HG03571 (cell line): Measurements from ENCODE around the gene CLIC5.

ENCODE experiments used
- ATAC-seq: cut with Tn5 transposase; IDR thresholded peaks from one replicate; pipeline ENCODE4 v1.9.1; 2021; ENCODE audit not compliant: unreplicated experiment

The CLIC5 gene

GRCh38 chr6:45851034-45851400, 164.6 kb downstream of the CLIC5 start:
- ATAC-seq: no peak

GRCh38 chr6:45850378-45851033, 165.2 kb downstream of the CLIC5 start:
- ATAC-seq: no peak

DNA sequence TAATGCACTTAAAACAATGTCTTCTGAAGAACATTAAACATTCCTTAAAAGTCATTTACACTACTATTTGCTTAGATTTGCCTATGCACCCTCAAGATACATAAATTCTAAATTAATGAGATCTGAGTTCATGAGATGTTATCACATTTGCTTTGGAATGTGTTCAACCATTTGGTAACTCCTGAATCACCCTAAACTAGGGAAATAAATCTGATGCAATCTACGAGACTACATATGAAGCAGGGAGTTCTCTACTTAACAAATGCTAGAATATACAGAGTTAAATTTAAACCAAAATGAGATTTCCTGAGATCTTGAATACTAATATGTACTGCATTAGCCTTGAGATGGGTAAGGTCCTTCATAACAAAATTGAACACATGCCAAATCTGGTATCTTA, 170.1 kb downstream of the CLIC5 start:
- ATAC-seq: no peak

GRCh38 chr6:45844986-45845385, 170.7 kb downstream of the CLIC5 start:
- ATAC-seq: no peak

- no peak for ATAC-seq
These were observed 171.7 kb downstream of the CLIC5 start for GRCh38 chr6:45843848-45844521.

- no peak for ATAC-seq
These were observed 174.6 kb downstream of the CLIC5 start for GRCh38 chr6:45841062-45841461.

GRCh38 chr6:45838996-45839395, 176.7 kb downstream of the CLIC5 start:
- ATAC-seq: no peak

- ATAC-seq: no peak
These were observed 177.2 kb downstream of the CLIC5 start for GRCh38 chr6:45838451-45838850.

- no peak for ATAC-seq
These were observed 178.0 kb downstream of the CLIC5 start for GRCh38 chr6:45837541-45838200.

- ATAC-seq: no peak
These were observed 178.7 kb downstream of the CLIC5 start for GRCh38 chr6:45836984-45837383.

DNA sequence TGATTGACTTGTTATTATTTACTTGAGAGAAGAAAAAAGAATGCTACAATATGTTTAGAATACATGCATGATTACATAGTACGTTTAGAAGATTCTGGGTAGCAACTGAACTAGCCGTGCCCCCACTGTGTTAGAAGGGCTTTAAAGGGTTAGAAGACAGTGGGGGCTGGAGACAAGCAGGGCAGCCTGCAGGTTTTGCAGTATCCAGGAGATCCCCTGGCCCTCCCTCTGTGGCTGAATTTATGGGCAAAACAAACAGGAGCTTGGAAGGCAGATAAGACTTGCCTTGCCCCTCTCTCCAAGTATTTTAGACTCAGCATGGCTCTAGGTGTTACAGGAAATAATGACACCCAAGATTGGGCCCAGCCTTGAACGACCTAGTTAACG, 179.2 kb downstream of the CLIC5 start:
- ATAC-seq: no peak

DNA sequence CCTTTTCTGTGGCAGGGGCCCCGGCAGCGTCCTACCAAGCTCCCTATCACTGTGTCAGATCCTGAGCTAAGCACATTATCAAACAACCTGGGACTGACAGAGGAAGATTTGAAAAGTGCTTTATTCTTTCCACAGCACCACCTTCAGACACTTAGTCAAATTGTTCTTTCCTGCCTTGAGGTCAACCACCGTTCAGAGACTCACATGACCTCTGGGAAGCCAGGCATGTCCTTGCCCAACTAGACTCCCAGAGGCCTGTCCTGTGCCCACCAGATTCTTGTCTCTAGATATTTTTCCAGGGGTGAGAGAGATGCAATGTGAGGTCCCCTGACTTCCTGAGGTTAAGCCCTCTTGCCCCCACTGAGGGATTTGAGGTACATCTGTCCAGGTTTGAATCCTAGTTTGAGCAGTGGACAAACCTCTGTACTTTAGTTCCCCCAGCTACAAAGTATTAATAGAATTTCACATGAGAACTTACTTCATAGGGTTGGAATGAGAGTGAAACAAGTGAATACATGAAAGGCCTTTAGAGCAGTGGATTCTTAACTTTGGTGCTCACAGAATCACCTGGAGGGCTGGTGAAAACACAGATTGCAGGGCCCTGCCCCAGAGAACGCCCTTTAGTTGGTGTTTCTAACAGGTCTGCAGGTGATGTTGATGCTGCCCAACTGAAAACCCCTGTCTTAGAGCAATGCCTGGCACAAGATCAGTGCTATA, 179.8 kb downstream of the CLIC5 start:
- no peak for ATAC-seq

DNA sequence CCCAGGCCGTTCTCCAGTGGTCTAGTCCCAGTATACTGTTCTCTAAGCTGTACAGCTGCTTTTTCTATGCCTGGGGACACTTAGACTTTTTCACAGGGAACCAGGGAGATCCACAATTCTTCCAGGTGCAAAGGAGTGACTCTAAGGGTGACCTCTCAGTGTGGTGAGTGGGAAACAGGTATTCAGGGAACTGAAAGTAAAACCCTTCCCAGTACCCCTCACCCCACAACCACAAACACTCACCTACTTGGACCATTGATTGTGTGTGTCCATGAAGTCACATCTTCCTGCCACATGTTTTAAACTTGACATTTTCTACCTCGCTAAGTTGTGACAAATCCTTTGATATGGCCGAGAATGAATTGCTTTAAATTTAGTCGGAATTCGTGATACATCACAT, 183.6 kb downstream of the CLIC5 start:
- ATAC-seq: no peak
